ENCODE measurements around the gene SRA1.
"Not testable (repeated sequence)": the region's sequence is repeated elsewhere in the genome, so short reads cannot be mapped to it uniquely, and the experiment has no call there.

SRA1 gene

DNA sequence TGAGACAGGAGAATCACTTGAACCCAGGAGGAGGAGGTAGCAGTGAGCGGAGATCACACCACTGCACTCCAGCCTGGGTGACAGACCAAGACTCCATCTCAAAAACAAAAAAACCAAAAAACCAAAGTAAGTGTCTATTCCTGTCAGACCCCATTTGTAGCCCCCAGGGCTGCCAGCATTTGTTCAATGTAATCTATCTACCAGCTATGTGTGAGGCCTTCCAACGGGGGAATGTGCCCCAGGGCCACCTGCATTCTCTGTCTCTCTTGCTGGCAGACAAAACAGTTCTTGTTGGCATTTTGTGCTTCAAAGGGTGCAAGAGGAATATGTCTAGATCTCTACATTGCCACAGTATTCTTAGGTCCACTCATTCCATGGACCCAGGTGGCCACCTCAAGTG lies 41.6 kb upstream of the SRA1 start:
- H3K4me3 ChIP-seq (ENCODE audit: low read depth, low read length), result no peak overlapping the region
- no peak for DNase-seq (ENCODE audit: low read depth)
- TF ChIP-seq, protein P1, sequence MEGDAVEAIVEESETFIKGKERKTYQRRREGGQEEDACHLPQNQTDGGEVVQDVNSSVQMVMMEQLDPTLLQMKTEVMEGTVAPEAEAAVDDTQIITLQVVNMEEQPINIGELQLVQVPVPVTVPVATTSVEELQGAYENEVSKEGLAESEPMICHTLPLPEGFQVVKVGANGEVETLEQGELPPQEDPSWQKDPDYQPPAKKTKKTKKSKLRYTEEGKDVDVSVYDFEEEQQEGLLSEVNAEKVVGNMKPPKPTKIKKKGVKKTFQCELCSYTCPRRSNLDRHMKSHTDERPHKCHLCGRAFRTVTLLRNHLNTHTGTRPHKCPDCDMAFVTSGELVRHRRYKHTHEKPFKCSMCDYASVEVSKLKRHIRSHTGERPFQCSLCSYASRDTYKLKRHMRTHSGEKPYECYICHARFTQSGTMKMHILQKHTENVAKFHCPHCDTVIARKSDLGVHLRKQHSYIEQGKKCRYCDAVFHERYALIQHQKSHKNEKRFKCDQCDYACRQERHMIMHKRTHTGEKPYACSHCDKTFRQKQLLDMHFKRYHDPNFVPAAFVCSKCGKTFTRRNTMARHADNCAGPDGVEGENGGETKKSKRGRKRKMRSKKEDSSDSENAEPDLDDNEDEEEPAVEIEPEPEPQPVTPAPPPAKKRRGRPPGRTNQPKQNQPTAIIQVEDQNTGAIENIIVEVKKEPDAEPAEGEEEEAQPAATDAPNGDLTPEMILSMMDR (conservative IDR thresholded peaks at IDR 0.05; ENCODE audit: low read depth, low read length), result no peak

DNA sequence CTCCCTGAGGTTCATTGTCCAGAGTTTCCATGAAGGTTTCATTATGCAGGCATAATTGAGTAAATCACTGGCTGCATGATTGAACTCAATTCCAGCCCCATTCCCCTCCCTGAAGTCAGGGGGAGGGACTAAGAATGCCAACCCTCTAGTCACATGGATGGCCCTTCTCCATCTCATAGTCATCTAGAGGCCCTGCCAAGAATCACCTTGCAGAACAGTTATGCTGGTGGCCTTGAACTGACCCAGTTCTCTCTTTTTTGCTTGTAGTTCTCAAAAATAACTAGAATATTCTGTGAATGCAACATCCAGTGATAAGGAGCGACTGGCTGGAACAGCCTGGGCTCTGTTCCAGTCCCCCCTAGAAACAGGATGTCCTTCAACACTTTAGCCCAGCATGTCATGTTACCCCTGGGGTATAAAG lies 39.1 kb upstream of the SRA1 start:
- TF ChIP-seq, protein P1 (conservative IDR thresholded peaks at IDR 0.05; ENCODE audit: low read depth, low read length), result no peak
- DNase-seq (ENCODE audit: low read depth), result peak; percentile 71
- H3K4me3 ChIP-seq (ENCODE audit: low read depth, low read length), result no peak overlapping the region

DNA sequence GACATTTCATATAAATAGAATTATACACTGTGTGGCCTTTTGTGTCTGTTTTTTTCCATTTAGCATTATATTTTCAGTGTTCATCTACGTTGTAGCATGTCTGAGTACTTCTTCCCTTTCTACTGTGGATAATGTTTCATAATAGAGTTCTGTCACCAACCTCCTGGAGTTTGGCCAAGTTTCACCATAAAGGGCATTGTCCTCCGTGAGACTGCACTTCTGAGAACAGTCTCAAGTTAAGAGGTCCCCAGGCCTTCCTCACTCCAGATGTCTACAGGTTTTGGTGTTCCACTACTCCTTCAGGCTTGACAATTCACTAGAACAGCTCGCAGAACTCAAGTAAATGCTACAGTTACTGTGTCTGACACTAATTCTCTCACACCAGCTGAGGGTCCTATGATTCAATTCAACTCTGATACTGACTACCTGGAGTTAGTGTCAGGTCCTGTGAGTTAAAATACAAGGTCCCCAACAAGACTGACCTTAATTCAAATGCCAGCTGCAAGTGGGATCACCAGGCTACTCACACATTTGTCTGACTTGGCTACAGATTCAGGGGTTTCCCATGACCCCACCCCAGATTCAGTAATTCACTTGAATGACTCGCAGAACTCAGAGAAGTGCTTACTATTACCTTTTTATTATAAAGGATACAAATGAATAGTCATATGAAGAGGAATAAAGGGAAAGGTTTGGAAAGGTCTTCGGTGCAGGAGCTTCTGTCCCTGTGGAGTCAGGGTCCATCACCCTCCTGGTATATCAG lies 38.4 kb upstream of the SRA1 start:
- TF ChIP-seq, protein P1 (conservative IDR thresholded peaks at IDR 0.05; ENCODE audit: low read depth, low read length), result no peak
- no peak for DNase-seq (ENCODE audit: low read depth)
- no peak overlapping the region for H3K4me3 ChIP-seq (ENCODE audit: low read depth, low read length)

DNA sequence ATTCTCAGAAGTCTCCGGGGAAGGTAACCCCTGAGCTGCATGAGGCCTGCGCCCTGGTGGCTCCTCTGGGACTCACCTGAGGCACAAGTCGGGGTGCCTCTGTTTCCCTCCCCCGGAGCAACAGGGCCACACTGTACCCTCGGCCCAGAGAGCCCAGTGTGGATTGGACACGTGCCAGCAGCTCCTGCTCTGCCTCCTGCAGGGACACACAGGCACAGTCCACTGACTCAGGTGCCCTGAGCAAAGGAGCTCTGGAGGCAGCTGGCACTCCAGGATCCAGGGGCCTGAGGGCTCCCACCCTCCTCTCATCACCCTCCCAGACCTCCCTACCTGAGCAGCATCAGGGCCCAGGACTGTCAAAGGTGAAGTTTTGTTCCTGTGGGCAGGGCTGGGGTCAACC lies 36.9 kb upstream of the SRA1 start:
- TF ChIP-seq, protein P1 (conservative IDR thresholded peaks at IDR 0.05; ENCODE audit: low read depth, low read length), result no peak
- DNase-seq (ENCODE audit: low read depth), result no peak
- no peak overlapping the region for H3K4me3 ChIP-seq (ENCODE audit: low read depth, low read length)

DNA sequence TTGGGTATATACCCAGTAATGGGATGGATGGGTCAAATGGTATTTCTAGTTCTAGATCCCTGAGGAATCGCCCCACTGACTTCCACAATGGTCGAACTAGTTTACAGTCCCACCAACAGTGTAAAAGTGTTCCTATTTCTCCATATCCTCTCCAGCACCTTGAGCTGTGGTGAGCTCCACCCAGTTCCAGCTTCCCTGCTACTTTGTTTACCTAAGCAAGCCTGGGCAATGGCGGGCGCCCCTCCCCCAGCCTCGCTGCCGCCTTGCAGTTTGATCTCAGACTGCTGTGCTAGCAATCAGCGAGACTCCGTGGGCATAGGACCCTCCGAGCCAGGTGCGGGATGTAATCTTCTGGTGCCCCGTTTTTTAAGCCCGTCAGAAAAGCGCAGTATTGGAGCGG lies 35.8 kb upstream of the SRA1 start:
- H3K4me3 ChIP-seq (ENCODE audit: low read depth, low read length); DNase-seq (ENCODE audit: low read depth): not testable (repeated sequence)

GRCh38 chr5:140591747-140592372 lies 34.6 kb upstream of the SRA1 start:
- no peak overlapping the region for H3K4me3 ChIP-seq (ENCODE audit: low read depth, low read length)
- TF ChIP-seq, protein P1 (conservative IDR thresholded peaks at IDR 0.05; ENCODE audit: low read depth, low read length), result no peak
- DNase-seq (ENCODE audit: low read depth), result peak; percentile 65

GRCh38 chr5:140590861-140591260 lies 33.6 kb upstream of the SRA1 start:
- no peak overlapping the region for H3K4me3 ChIP-seq (ENCODE audit: low read depth, low read length)
- TF ChIP-seq, protein P1 (conservative IDR thresholded peaks at IDR 0.05; ENCODE audit: low read depth, low read length), result no peak
- no peak for DNase-seq (ENCODE audit: low read depth)

Data from choroid plexus epithelial cell (primary cell).